Measurements from ENCODE around the gene TGFBI.

TGFBI gene

DNA sequence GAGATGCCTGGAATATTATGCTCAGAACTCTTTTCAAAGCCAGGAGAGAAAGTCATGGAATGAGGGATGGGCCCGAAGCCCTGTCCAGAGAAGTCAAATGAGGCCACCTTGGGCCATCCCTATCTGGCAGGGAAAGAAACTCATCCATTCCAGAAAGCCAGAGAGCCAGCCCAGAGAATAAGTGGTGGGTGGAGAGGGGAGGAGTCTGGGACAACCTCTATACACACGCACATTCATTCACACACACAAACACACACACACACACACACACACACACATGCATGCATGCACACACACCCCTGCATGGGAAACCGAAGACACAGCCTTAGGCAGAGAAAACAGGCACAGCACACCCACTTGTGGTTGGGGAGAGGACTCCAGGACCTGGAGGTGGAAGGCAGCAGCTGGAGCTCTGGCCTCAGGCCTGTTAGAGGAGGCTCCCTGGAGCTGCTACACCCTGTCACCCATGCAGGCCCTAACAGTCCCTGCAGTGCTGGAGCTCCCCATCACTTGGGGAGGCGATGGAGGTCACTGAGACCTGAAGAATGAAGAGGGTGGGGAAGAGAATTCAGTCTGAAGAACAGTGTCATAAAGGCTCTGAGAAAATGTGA, 38.0 kb downstream of the TGFBI start:
- no peak for DNase-seq

DNA sequence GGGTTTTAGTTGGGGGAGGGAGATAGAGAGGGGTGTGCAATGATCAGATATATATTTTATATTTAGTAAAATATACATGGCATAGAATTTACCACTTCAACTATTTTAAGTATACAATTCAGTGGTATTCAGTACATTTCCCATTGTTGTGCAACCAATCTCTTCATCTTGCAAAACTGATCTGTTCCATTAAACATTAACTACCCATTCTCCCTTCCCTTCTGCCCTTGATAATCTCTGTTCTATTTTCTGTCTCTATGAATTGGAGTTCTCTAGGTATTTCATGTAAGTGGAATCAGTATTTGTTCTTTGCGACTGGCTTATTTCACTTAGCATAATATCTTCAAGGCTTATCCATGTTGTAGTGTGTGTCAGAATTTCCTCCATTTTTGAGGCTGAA, 38.6 kb downstream of the TGFBI start:
- DNase-seq = no peak

DNA sequence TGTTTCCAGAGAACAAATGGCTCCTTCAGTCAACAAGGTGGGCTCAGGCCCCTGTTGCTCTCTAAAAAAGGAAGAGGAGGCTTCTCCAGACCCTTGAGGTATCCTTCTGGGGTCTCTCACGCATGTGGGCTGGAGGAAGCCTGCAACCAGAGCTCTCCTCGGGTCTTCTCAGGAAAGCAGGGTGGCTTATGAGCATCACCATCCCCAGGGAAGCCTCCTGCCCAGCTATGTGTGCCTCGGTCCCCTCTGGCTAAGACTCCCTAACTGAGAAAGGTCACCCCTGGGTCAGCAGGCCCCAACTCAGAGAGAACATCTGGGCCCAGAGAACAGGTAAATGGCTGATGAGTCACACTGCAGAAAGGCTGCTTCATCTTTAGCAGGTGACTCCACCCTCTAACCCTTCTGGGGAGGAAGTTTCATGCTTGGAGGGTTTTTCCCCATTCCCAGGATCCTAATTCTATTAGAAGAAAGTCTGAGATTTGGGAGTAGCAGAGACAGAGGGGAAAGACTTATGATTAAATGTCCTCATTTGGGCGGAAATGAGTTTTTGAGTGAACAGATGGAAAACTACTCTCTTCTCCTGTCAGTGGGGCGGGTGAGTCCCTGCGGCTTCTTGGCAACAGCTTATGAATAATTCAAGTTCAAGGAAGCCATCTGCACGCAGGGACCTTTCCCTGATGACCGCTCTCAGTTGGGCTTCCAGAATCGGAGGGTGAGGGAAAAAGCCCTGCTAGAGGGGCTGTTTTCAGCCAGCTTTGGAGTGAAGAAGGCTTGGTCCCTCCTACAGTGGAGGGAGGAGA, 41.9 kb downstream of the TGFBI start:
- no peak for DNase-seq

DNA sequence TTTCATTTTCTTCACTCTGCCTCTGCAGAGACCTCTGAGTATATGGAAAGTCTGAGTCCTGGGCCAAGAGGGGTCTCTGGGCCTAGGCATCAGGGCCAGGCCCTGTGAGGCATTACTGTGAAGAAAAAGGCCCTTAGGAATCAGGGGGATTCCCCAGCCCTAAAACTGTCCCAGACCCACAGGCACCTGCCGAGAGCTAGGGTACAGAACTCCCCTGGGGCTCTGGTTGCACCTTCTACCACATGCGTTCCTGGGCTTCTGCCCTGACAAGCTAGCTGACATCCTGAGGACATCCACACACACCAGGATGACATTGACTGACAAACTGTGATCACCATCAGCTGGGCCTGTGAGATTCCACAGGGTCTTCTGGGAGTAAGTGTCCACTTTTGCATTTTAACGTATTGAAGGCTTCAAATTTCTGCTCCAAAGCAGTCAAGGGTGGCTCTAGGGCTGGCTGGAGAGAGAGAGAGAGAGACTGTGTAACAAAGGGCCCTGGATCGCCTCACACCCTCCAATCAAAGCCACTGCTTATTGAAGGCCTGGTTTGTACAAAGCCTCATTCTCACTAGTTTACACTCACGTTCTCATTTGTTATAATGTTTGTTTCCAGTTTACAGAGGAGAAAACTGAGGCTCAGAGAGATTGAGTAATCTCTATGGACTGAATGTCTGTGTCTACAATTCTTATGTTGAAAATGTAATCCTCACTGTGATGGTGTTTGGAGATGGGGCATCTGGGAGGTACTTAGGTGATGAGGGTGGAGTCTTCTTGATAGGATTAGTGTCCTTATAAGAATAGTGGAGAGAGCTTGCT, 45.1 kb downstream of the TGFBI start:
- no peak for DNase-seq

GRCh38 chr5:136075466-136075891, 46.7 kb downstream of the TGFBI start:
- no peak for DNase-seq

GRCh38 chr5:136076067-136076466, 47.3 kb downstream of the TGFBI start:
- DNase-seq = no peak

DNA sequence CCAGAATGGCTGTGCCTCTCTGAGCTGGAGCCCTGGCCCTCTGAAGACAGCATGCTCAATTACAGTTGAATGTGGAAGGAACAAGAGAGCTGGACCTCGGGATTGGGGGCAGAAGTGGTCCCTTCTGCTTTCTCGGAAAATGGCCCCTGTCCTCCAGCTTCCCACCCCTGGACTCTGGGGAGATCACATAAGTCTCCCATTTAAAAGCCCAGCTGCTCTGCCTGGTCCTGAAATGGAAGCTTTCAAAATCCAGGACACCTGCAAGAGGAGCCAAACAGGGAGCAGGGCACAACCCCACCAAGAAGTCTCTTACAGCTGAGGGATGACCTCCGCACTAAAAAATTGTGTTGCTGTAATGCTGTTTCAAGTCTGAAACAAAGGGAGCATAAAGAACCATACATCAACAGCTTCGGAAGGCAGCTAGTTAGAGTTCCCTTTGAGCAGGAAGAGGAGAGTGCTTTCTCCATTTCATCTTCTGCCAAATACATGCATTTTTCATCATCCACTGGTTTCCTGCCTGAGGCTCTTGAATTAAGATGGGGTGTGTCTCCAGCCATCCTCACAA, 48.2 kb downstream of the TGFBI start:
- DNase-seq = no peak

GRCh38 chr5:136079195-136079985, 50.6 kb downstream of the TGFBI start:
- DNase-seq = no peak

GRCh38 chr5:136080113-136080482, 51.3 kb downstream of the TGFBI start:
- no peak for DNase-seq

- DNase-seq = no peak
These were observed 51.9 kb downstream of the TGFBI start for GRCh38 chr5:136080483-136081216.

GRCh38 chr5:136081217-136081591, 52.4 kb downstream of the TGFBI start:
- DNase-seq = no peak

DNA sequence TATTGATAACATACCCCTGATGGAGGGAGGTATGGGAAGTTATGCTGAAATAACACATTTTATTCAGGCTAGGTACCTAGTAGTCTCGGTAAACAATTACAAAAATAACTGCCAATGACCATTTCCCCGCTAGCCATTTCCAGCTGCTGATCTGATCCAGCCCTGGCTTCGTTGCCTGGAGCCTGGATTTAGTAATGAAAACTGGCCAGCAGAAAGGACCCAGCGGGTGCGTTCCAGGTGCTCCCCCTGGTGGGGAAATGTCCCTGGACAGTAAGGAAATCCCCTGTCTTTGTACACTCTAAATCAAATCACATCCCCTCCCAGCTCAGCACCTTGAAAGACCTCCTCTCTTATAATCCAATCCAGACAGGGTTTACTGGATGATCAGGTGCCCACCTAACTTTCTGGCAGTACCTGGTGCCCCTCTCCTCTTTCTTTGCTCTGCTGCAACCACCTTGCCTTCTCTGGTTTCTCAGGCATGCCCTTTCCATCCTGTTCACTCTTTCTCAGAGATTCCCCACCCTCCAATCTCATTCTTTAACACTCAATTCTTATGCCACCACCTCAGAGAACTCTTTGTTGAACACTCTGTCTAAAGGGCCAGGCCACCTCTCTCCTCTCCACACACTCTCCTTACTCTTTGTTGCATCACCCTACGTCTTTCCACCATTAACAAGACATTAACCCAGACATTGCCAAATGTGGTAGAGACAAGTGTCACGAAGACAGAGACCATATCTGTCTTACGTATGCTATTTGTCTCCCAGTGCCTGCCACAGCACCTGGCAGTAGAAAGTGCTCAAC, 53.8 kb downstream of the TGFBI start:
- DNase-seq = no peak

GRCh38 chr5:136084698-136085097, 55.9 kb downstream of the TGFBI start:
- no peak for DNase-seq

DNA sequence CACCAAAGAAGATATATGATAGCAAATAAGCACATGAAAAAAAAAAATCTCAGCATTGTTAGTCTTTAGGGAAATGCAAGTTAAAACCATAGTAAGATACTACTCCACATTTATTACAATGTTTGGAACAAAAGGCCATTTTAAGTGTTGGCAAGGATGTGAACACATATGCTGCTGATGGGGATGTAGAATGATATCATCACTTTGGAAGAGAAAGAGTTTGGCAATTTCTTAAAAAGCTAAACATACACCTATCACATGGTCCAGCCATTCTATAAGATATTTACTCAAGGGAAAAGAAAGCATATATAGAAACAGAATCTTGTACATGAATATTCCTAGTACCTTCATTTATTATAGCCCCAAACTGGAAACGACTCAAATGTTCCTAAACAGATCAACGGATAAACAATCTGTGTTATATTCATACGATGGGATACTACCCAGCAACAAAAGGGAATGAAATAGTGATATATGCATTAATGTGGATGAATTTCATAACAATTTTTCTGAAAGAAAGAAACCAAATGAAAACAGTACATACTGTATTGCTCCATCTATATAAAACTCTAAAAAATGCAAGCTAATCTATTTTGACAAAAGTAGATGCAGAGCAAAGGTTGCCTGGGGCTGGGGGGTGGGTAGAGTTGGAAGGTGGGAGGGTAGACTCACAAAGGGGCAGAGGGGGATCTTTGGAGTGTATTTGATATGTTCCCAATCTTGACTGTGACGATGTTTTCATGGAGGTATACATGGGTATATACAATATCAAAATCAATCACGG, 58.2 kb downstream of the TGFBI start:
- DNase-seq = no peak

GRCh38 chr5:136087961-136088871, 59.4 kb downstream of the TGFBI start:
- no peak for DNase-seq

- DNase-seq = no peak
These were observed 61.0 kb downstream of the TGFBI start for GRCh38 chr5:136089791-136090190.

- DNase-seq = no peak
These were observed 61.5 kb downstream of the TGFBI start for GRCh38 chr5:136090319-136090718.

DNA sequence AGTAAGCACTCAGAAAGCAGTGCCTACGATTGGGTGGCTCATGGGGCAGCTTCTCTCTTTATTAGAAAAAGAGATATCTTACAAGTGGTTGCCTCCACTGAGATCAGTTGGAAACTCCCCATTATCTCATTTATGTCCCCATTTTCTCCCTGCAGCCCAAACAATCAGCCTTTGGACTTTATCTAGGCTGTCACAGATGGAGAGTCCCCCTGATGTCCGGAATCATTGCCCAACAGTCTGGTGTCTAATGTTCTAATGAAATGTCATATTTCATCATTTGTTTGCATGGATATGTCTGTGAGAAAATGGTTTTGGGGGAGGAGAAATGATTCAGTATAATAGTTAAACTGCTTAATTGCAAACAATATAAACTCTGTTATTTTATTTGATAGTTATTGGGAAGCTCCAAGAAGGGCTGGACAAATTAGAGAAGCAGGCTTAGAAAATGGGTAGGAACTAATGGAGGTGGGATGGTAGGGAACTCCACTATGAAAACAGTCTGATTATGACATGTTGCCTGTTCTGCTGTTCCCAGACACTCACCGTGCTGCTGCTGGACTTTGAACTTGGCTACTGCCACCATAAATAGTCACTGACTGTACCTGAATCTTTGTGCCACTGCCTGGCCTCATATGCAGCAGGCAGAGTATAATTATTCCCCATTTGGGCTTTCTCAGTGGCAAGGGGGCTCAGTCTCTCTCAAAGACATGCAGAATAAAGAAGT, 65.6 kb downstream of the TGFBI start:
- no peak for DNase-seq

Data from NCI-H510A (cell line).